Gastrocnemius medialis (tissue), 4 donors: Measurements from ENCODE around the gene ADCY5. TPM values are rescaled to one million over a fixed set of nuclear protein-coding genes. Genes with fewer than 3 reads are reported as not detected.
A peak's percentile ranks its signal among the peaks of the same experiment; 100 is the strongest.

ENCODE experiments used
- ATAC-seq, 2 donors: fragments of 150-250 bp; one replicate each; pipeline ENCODE4 v1.9.1; 2016
- DNase-seq, 2 donors: peaks; one replicate each; pipeline ENCODE4 v3.0.0-alpha.2; 2019
- H3K27ac ChIP-seq, 4 donors: fragments of 200-600 bp; sonication (generic); 1 replicate in 1 of 4; 2 replicates in 3 of 4; pipeline ENCODE4 v1.5.1; 2016 to 2018; ENCODE audit warnings: mild to moderate bottlenecking in 2 of 4, moderate library complexity in 1 of 4
- H3K27me3 ChIP-seq, 3 donors: fragments of 200-600 bp; sonication (generic) in 2 of 3; 1 replicate in 1 of 3; 2 replicates in 2 of 3; pipeline versions ENCODE4 v1.5.1 to v1.6.0; 2016 to 2019; ENCODE audit warnings: mild to moderate bottlenecking in 1 of 3, moderate library complexity in 1 of 3
- H3K36me3 ChIP-seq, 2 donors: fragments of 200-600 bp; sonication (generic) in 1 of 2; one replicate each; pipeline ENCODE4 v1.5.1; 2017 to 2018
- H3K4me1 ChIP-seq, 2 donors: fragments of 200-600 bp; sonication (generic) in 1 of 2; one replicate each; pipeline ENCODE4 v1.5.1; 2016 to 2017; ENCODE audit warnings: mild to moderate bottlenecking in 2 of 2
- H3K4me3 ChIP-seq, 4 donors: fragments of 200-600 bp; sonication (generic) in 3 of 4; 1 replicate in 1 of 4; 2 replicates in 3 of 4; pipeline ENCODE4 v1.5.1; 2016 to 2019; ENCODE audit warnings: mild to moderate bottlenecking in 2 of 4
- H3K9me3 ChIP-seq, 3 donors: fragments of 200-600 bp; sonication (generic) in 2 of 3; 1 replicate in 1 of 3; 2 replicates in 2 of 3; pipeline ENCODE4 v1.5.1; 2016 to 2019
- CTCF ChIP-seq, 5 experiments: fragments of 450-650 bp in 3 of 5; fragments of 200-600 bp in 2 of 5; sonication (generic) in 2 of 5; IDR thresholded peaks in 4 of 5; conservative IDR thresholded peaks in 1 of 5; 1 replicate in 4 of 5; 2 replicates in 1 of 5; pipeline ENCODE4 v1.5.1; 2016 to 2019; ENCODE audit warnings: antibody characterized with exemption in 5 of 5, mild to moderate bottlenecking in 3 of 5, moderate library complexity in 3 of 5
- POLR2A ChIP-seq, 2 donors: fragments of 450-650 bp; IDR thresholded peaks; one replicate each; pipeline ENCODE4 v1.6.1; 2017; ENCODE audit warnings: antibody characterized with exemption in 2 of 2, mild to moderate bottlenecking in 2 of 2, moderate library complexity in 2 of 2
- in situ Hi-C, 4 donors: fragments of 200-750 bp; cut with MboI; loops; one replicate each; pipeline versions ENCODE4 v1.15.0 to v1.8.0; 2017; ENCODE audit warnings: low sequenced_read_pairs in 4 of 4
- intact Hi-C: fragments of 100-400 bp; cut with DNase I; formaldehyde crosslinking; loops from one replicate; pipeline ENCODE4 v1.15.1; 2023; ENCODE audit warnings: low total_unique reads
- total RNA-seq, 4 donors: library from RNA; depleted of rRNA; stranded (reverse); fragments of >200 nt; gene quantifications; one replicate each; pipeline versions ENCODE4 v1.1.0 to v1.2.3, GENCODE V29; 2016

Gene ADCY5
- total RNA-seq, 4 donors from 2014 or later: 1.0 to 6.4 (median 4.3) TPM

DNA sequence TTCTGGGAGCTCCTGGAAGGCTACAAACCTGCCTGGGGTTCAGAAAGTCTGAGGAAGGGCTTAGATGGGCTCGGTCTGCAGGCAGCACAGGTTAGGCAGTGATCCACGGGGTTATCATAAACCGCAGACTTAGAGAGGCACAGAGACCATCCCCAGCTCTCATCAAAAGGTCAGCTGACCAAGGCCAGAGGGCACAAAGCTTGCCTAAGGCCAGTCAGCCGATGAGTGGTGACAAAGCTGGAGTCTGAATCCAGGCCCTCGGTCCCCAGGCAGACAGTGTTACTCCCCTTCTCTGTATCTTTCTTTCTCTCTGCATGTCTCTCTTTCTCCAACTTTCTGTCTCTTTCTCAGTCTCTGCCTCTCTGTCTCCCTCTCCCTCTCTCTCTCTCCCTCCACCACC, 56.5 kb downstream of the ADCY5 start:
- Histone ChIP-seq H3K9me3 (no peaks in the 10 kb centered on the region), H3K4me3 (no peak overlapping the region), H3K27ac (peak overlapping the region in 1 of 4 donors; percentile 1), H3K4me1 (peaks cover 0 to 6% of the 10 kb centered on the region in 2 donors), H3K27me3 (no peaks in the 10 kb centered on the region), H3K36me3 (no peaks in the 10 kb centered on the region)
- TF ChIP-seq POLR2A (IDR thresholded peaks at IDR 0.05) (no peak), CTCF (IDR thresholded peaks at IDR 0.05 in 4 of 5, conservative IDR thresholded peaks at IDR 0.05 in 1 of 5) (no peak)
- intact Hi-C loops (no loop called here), in situ Hi-C loops (no loop called here)
- ATAC-seq (no peak), DNase-seq (no peak)

DNA sequence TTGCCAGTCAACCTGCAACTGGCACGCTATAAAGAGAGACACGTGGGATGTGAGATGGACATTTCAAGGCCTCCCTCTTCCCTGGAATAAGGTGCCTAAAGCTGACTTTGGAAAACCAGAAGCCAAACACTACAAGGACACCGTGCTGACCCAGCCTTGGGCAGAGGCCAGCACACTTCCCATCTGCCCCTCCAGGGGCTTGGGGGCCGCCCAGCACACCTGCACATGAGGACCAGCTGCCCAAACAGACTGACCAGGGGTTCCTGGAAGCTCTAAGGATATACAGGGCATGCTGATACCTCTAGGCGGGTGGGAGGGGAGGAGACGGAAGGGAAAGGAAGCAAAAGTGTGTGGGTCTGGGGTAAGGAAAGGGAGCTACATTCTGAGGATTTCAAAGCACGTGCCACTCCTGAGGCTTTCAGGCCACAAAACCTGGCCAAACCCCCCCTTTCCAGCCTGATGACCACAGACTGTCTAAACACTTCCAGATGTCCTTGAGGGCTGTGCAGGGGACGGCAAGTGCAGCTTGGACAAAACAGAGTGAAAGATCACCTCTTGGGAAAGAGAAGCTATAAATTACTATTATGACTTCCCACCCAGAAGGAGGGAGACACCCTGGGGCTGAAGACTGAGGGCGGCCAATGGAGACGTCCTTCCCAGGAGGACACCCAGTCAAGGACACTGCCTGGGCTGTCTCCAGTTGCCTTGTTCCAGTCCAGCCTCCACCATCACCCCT, 57.9 kb downstream of the ADCY5 start:
- intact Hi-C loops (no loop called here), in situ Hi-C loops (no loop called here)
- Histone ChIP-seq H3K27me3 (no peaks in the 10 kb centered on the region), H3K9me3 (no peaks in the 10 kb centered on the region), H3K4me3 (no peak overlapping the region), H3K27ac (peak overlapping the region; percentile 20 to 62 (median 45)), H3K4me1 (peaks cover 3 to 8% of the 10 kb centered on the region in 2 donors), H3K36me3 (no peaks in the 10 kb centered on the region)
- ATAC-seq: peak; percentile 37 to 53
- peak in 1 of 2 donors; percentile 37 for DNase-seq
- TF ChIP-seq CTCF (IDR thresholded peaks at IDR 0.05 in 4 of 5, conservative IDR thresholded peaks at IDR 0.05 in 1 of 5) (no peak), POLR2A (IDR thresholded peaks at IDR 0.05) (no peak)

- no peak overlapping the region for H3K4me3 ChIP-seq
- H3K36me3 ChIP-seq: no peaks in the 10 kb centered on the region
- in situ Hi-C loops (no loop called here), intact Hi-C loops (no loop called here)
- ATAC-seq (no peak), DNase-seq (no peak)
- no peaks in the 10 kb centered on the region for H3K27me3 ChIP-seq
- TF ChIP-seq POLR2A (IDR thresholded peaks at IDR 0.05) (no peak), CTCF (IDR thresholded peaks at IDR 0.05 in 4 of 5, conservative IDR thresholded peaks at IDR 0.05 in 1 of 5) (no peak)
- peak overlapping the region; percentile 23 to 60 (median 48) for H3K27ac ChIP-seq
- H3K9me3 ChIP-seq: no peaks in the 10 kb centered on the region
- H3K4me1 ChIP-seq: peaks cover 4 to 18% of the 10 kb centered on the region in 2 donors
Measured at GRCh38 chr3:123389628-123389918, 59.3 kb downstream of the ADCY5 start.

DNA sequence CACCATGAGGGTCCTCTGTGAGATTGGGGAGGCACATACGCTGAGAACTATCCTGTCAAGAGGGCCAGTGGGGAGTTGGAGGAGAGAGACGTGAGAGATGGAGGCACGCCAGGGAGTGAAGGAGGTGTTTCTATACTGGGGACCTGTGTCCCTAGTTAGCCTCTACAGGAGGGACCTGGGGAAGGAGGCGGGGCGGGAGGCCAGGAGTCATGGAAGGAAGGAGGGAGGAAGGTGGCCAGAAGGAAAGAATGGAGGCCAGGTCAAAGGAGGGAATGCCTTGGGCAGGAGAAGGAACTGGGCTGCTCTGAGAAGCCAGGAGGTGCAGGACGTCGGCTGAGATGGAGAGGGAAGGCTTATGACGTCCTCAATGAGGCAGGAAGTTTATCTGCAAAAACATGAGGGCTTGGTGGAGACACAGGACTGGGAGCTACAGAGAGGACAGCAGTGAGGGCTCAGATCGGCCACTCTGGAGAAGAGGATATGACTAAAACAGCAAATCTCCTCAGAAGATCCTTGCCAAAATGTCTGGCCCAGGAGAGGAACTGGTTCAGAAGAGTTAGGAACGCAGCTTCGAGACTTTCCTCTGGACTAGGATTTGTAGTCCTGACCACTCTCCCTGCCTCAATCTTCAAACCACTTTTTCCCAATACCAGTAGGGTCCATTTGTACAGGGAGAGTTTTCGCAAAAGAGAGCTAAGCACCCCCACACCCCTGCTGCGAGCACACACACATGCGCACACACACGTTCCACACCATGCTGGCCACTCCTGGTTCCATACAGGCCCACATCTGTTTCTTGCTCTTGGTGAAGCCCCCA, 59.9 kb downstream of the ADCY5 start:
- ATAC-seq: peak in 1 of 2 donors; percentile 29
- H3K27me3 ChIP-seq: no peaks in the 10 kb centered on the region
- H3K9me3 ChIP-seq: no peaks in the 10 kb centered on the region
- intact Hi-C loops: no loop called here
- in situ Hi-C loops: no loop called here
- peaks cover 4 to 18% of the 10 kb centered on the region in 2 donors for H3K4me1 ChIP-seq
- no peak for DNase-seq
- no peak for TF ChIP-seq CTCF (IDR thresholded peaks at IDR 0.05 in 4 of 5, conservative IDR thresholded peaks at IDR 0.05 in 1 of 5)
- TF ChIP-seq POLR2A (IDR thresholded peaks at IDR 0.05): peak in 1 of 2 donors; percentile 18
- no peak overlapping the region for H3K4me3 ChIP-seq
- H3K27ac ChIP-seq: peak overlapping the region; percentile 47 to 64 (median 56)
- H3K36me3 ChIP-seq: no peaks in the 10 kb centered on the region
